GM23338 (cell line): ENCODE data around the gene CARHSP1.

Experiments used
- CREB1 ChIP-seq: fragments of 250-450 bp; sonication (Bioruptor Pico); IDR thresholded peaks from 2 replicates; pipeline ENCODE4 v1.5.0; 2020; ENCODE audit warnings: low read depth, mild to moderate bottlenecking, moderate library complexity
- CTCF ChIP-seq, 2 experiments: fragments of 200-600 bp in 1 of 2; sonication (generic) in 1 of 2; conservative IDR thresholded peaks; 2 replicates each; pipeline versions ENCODE4 v1.5.1 to v1.6.1; 2016 to 2017; ENCODE audit warnings: antibody characterized with exemption in 2 of 2, low read depth in 2 of 2, mild to moderate bottlenecking in 2 of 2, moderate library complexity in 1 of 2
- ETS1 ChIP-seq: IDR thresholded peaks from 2 replicates; pipeline ENCODE4 v1.6.1; 2016; ENCODE audit warnings: antibody characterized with exemption
- EZH2 ChIP-seq: fragments of 200-600 bp; sonication (generic); IDR thresholded peaks from one replicate; pipeline ENCODE4 v1.8.0; 2017; ENCODE audit warnings: antibody characterized with exemption, mild to moderate bottlenecking, low read depth; ENCODE audit not compliant: unreplicated experiment
- EZH2phosphoT487 ChIP-seq: fragments of 200-600 bp; sonication (generic); IDR thresholded peaks from one replicate; pipeline ENCODE4 v1.8.1; 2018; ENCODE audit warnings: antibody characterized with exemption; ENCODE audit not compliant: unreplicated experiment
- JUNB ChIP-seq: IDR thresholded peaks from one replicate; pipeline ENCODE4 v1.6.1; 2016; ENCODE audit warnings: antibody characterized with exemption; ENCODE audit not compliant: unreplicated experiment
- POLR2AphosphoS5 ChIP-seq: IDR thresholded peaks from 2 replicates; pipeline ENCODE4 v1.6.1; 2016; ENCODE audit warnings: antibody characterized with exemption, low read depth
- REST ChIP-seq: IDR thresholded peaks from one replicate; pipeline ENCODE4 v1.6.1; 2018; ENCODE audit warnings: antibody characterized with exemption; ENCODE audit not compliant: unreplicated experiment

DNA sequence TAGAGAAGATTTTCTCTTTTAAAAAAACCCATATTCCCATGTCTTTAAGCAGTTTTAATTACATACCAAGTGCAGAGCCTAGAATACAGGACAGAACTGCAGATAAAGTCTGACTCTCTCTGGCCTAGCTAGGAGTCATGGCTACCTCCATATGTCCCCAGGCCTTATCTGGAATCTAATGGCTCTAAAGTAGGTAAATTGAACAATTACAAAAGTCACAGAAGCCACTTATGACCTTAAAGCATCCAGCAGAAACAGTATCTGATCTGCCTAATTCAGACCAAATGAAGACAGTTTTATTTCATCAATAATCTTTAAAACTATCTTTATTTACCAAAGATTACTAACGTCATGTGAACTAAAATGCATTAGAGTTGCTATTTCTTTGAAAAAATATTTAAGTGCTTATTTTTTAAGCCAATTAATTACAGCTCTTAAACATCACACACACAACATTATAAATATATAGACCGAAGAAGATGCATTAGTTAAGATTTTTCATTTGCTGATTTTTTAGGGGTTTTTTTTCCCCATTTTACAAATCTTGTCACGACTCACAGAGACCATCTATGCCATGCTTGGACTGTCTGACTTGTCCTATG lies 42.4 kb downstream of the CARHSP1 start:
- no peak for TF ChIP-seq CTCF (conservative IDR thresholded peaks at IDR 0.05; ENCODE audit: low read depth in 2 of 2)
- TF ChIP-seq POLR2AphosphoS5: no peak
- TF ChIP-seq EZH2: no peak
- TF ChIP-seq ETS1: no peak
- TF ChIP-seq REST: no peak
- TF ChIP-seq EZH2phosphoT487: no peak
- no peak for TF ChIP-seq CREB1
- TF ChIP-seq JUNB: no peak
